ENCODE measurements around the gene IBA57. TPM values are rescaled to one million over a fixed set of nuclear protein-coding genes. Genes with fewer than 3 reads are reported as not detected.

IBA57 gene
- total RNA-seq, 1 donor from 2014 or later, result 14.5 TPM

GRCh38 chr1:228204958-228205357 lies 39.4 kb downstream of the IBA57 start:
- CTCF ChIA-PET, result no interaction called here

DNA sequence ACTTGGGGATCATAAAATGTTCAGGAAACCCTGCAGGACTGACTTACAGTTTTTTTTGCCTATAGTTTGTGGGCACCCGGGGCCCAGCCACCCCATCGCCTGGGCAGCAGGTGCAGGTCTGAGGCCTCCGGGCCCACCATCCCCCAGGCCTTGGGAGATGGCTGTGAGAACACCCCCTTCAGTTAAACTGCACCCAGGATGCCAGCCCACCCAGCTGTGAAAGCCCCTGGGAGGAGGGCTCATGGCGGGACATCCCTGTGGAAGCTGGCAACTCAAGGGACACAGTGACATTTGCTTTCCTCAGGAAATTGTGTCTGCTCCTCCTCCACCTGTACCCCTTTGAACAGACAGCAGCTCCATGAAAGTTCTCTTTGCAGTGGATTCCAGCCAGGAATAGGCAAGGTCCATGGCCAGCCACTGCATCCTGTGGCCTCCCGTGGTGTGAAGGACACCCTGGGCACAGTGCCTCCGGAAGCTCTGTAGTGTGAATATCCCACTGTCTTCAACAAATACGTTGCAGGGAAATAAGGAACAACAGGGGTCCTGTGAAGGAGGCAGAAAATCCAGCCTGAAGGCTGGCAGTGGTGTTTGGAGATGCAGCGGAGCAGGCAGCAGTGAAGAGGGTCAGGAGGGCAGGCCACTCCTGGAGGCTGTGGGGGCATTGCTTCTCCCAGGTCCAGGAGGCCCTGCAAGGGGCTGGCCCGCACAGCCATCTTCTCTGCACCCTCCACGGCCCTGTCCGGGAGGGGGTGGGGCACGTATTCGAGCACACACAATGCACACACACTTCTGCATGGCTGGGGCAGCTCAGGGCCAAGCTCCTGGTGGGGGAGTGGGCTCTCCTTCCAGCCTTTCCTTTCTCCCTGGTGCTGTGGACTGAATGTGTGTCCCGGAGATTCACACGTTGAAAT lies 40.2 kb downstream of the IBA57 start:
- Mint-ChIP-seq H3K27ac (no peak overlapping the region), H3K27me3 (no peaks in the 10 kb centered on the region), H3K36me3 (ENCODE audit: low read depth) (no peaks in the 10 kb centered on the region), H3K4me1 (no peaks in the 10 kb centered on the region), H3K9me3 (no peaks in the 10 kb centered on the region), H3K4me3 (no peak overlapping the region)
- intact Hi-C loops (cut with micrococcal nuclease), result no loop called here
- DNase-seq (no peak), ATAC-seq (ENCODE audit: low read depth) (no peak)
- ChIA-PET CTCF (no interaction called here), POLR2A (no interaction called here)
- TF ChIP-seq, protein P1, sequence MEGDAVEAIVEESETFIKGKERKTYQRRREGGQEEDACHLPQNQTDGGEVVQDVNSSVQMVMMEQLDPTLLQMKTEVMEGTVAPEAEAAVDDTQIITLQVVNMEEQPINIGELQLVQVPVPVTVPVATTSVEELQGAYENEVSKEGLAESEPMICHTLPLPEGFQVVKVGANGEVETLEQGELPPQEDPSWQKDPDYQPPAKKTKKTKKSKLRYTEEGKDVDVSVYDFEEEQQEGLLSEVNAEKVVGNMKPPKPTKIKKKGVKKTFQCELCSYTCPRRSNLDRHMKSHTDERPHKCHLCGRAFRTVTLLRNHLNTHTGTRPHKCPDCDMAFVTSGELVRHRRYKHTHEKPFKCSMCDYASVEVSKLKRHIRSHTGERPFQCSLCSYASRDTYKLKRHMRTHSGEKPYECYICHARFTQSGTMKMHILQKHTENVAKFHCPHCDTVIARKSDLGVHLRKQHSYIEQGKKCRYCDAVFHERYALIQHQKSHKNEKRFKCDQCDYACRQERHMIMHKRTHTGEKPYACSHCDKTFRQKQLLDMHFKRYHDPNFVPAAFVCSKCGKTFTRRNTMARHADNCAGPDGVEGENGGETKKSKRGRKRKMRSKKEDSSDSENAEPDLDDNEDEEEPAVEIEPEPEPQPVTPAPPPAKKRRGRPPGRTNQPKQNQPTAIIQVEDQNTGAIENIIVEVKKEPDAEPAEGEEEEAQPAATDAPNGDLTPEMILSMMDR (IDR thresholded peaks at IDR 0.05), result no peak

More at GRCh38 chr1:228204958-228205357, 39.4 kb downstream of the IBA57 start:
- no peak for ATAC-seq (ENCODE audit: low read depth)
- Mint-ChIP-seq H3K9me3 (no peaks in the 10 kb centered on the region), H3K4me3 (no peak overlapping the region), H3K27ac (no peak overlapping the region), H3K4me1 (no peaks in the 10 kb centered on the region), H3K27me3 (no peaks in the 10 kb centered on the region), H3K36me3 (ENCODE audit: low read depth) (no peaks in the 10 kb centered on the region)
- TF ChIP-seq, protein P1 (IDR thresholded peaks at IDR 0.05), result no peak
- DNase-seq, result no peak
- POLR2A ChIA-PET, result no interaction called here
- intact Hi-C loops (cut with micrococcal nuclease), result no loop called here

DNA sequence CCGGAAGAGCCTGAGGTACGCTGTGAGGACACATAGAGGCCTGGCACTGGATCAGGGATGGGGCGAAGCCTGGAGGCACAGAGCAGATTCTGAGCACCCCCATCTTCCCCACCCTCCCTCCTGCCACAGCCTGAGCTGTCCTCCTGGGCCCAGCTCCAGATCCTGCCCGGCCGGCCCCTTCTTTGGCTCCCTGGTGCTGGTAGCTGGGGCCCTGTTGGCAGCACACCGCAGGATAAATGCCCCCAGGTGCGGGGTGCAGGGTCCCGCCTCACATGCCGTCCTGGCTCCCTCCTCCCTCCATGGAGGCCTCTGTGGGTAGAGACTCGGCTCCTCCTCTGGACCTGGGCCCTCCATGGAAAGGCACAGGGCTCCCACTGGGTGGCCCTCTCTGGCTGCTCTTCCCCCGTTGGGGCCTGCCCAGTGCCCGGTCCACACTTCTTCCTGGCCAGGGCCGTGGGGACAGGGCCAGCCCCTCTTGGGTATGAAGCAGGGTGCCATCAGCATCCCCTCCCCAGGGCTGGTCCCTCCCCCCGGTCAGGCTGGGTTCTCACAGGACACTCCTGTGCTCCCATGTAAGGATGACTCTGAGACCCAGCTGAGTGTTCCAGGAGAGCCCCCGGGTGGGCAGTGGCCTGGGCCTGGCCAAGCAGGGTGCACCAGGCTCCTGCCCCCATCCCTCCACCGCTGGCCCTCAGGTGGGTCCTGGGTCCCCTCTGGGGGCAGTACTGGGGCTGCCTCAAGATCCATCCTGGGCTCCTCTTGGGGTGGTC lies 41.2 kb downstream of the IBA57 start:
- no peaks in the 10 kb centered on the region for H3K27me3 Mint-ChIP-seq
- H3K27ac Mint-ChIP-seq, result no peak overlapping the region
- ChIA-PET CTCF (no interaction called here), POLR2A (no interaction called here)
- no peak overlapping the region for H3K4me3 Mint-ChIP-seq
- TF ChIP-seq, protein P1 (IDR thresholded peaks at IDR 0.05), result no peak
- intact Hi-C loops (cut with micrococcal nuclease), result no loop called here
- no peaks in the 10 kb centered on the region for H3K4me1 Mint-ChIP-seq
- ATAC-seq (ENCODE audit: low read depth), result no peak
- no peaks in the 10 kb centered on the region for H3K36me3 Mint-ChIP-seq (ENCODE audit: low read depth)
- H3K9me3 Mint-ChIP-seq, result no peaks in the 10 kb centered on the region
- DNase-seq, result no peak

GRCh38 chr1:228207381-228207810 lies 41.8 kb downstream of the IBA57 start:
- ChIA-PET POLR2A (no interaction called here), CTCF (no interaction called here)

More at GRCh38 chr1:228207381-228207810, 41.8 kb downstream of the IBA57 start:
- TF ChIP-seq, protein P1 (IDR thresholded peaks at IDR 0.05), result no peak
- intact Hi-C loops (cut with micrococcal nuclease), result no loop called here
- Mint-ChIP-seq H3K27ac (no peak overlapping the region), H3K36me3 (ENCODE audit: low read depth) (no peaks in the 10 kb centered on the region), H3K9me3 (no peaks in the 10 kb centered on the region), H3K4me1 (no peaks in the 10 kb centered on the region), H3K27me3 (no peaks in the 10 kb centered on the region), H3K4me3 (no peak overlapping the region)
- DNase-seq (no peak), ATAC-seq (ENCODE audit: low read depth) (no peak)

Measured in activated B cell treated with CpG ODN at 0.5 μM for 24 hours (primary cell).